ENCODE measurements around the gene LINGO1. TPM values are rescaled to one million over a fixed set of nuclear protein-coding genes. Genes with fewer than 3 reads are reported as not detected.
A peak's percentile ranks its signal among the peaks of the same experiment; 100 is the strongest.

Gene LINGO1
- polyA plus RNA-seq, 1 of the 3 experiments (the other 2 are of a cell fraction) = 0.56 TPM

- H3K27me3 ChIP-seq (ENCODE audit: insufficient read depth) = peaks cover 7% of the 10 kb centered on the region; the same call in 1 of the 2 replicates
- H4K20me1 ChIP-seq (ENCODE audit: insufficient read depth) = no peaks in the 10 kb centered on the region
- H3F3A ChIP-seq (replicated peaks; ENCODE audit: insufficient read depth) = no peaks in the 10 kb centered on the region
- no peaks in the 10 kb centered on the region for H3K9me3 ChIP-seq
- no peak overlapping the region for H3K4me2 ChIP-seq
- H3K79me2 ChIP-seq (ENCODE audit: insufficient read depth) = no peaks in the 10 kb centered on the region
- ChIA-PET POLR2A (interaction anchor here (1.0 to 2.1 kb wide), 3 partner anchors 10 to 179 kb away, joined by 3 to 7 read pairs (median 3); no protein-coding TSS in a partner anchor), CTCF (interaction anchor here (0.6 to 9.7 kb wide), 7 partner anchors 8 to 232 kb away, joined by 3 to 117 read pairs (median 5); partner anchors contain the start of gene LINGO1)
- WGBS (ENCODE audit: low lambda C conversion rate) = 46% methylated on average over 6 of the region's 10 CpGs
- DNase-seq = peak; percentile 62
- H3K4me1 ChIP-seq (ENCODE audit: control insufficient read depth in 1 of 2, insufficient read depth in 2 of 2, low read depth in 1 of 2, low read length in 1 of 2) = peaks cover 0 to 31% of the 10 kb centered on the region in 2 experiments; a peak in 1 of 4 replicates
- no peak overlapping the region for H2AFZ ChIP-seq (ENCODE audit: low read depth)
- H3K36me3 ChIP-seq (replicated peaks in 1 of 2; ENCODE audit: control insufficient read depth in 1 of 2, insufficient read depth in 2 of 2, low read length in 1 of 2) = no peaks in the 10 kb centered on the region
- no peak overlapping the region for H3K9ac ChIP-seq
- peak overlapping the region in 1 of 2 experiments; percentile 16; a peak in 1 of 4 replicates for H3K27ac ChIP-seq (ENCODE audit: low read depth in 2 of 2, low read length in 1 of 2)
- TF ChIP-seq GABPA (IDR thresholded peaks at IDR 0.05; ENCODE audit: low read depth) (no peak), GATA2 (CRISPR knock-in tag; IDR thresholded peaks at IDR 0.05) (peak; percentile 74)
- no peaks in the 10 kb centered on the region for H3K9me2 ChIP-seq
- no peak overlapping the region for H3K4me3 ChIP-seq (ENCODE audit: low read depth in 2 of 2, low read length in 1 of 2)
Measured at GRCh38 chr15:77642793-77643430, 10.2 kb upstream of the LINGO1 start.

GRCh38 chr15:77641999-77642398 lies 9.3 kb upstream of the LINGO1 start:
- no peak overlapping the region for H2AFZ ChIP-seq (ENCODE audit: low read depth)
- POLR2A ChIA-PET = interaction anchor here (1.0 to 2.1 kb wide), 3 partner anchors 9 to 180 kb away, joined by 3 to 7 read pairs (median 3); no protein-coding TSS in a partner anchor
- CTCF ChIA-PET = interaction anchor here (1.2 to 9.7 kb wide), 7 partner anchors 7 to 233 kb away, joined by 3 to 117 read pairs (median 5); partner anchors contain the start of gene LINGO1
- H3K9ac ChIP-seq = no peak overlapping the region
- peaks cover 14% of the 10 kb centered on the region; the same call in 1 of the 2 replicates for H3K27me3 ChIP-seq (ENCODE audit: insufficient read depth)
- H3K4me1 ChIP-seq (ENCODE audit: control insufficient read depth in 1 of 2, insufficient read depth in 2 of 2, low read depth in 1 of 2, low read length in 1 of 2) = peaks cover 0 to 31% of the 10 kb centered on the region in 2 experiments; a peak in 1 of 4 replicates
- H3K9me3 ChIP-seq = no peaks in the 10 kb centered on the region
- H3K4me2 ChIP-seq = no peak overlapping the region
- WGBS (ENCODE audit: low lambda C conversion rate) = 50% methylated on average over 5 of the region's 6 CpGs
- H3K36me3 ChIP-seq (replicated peaks in 1 of 2; ENCODE audit: control insufficient read depth in 1 of 2, insufficient read depth in 2 of 2, low read length in 1 of 2) = no peaks in the 10 kb centered on the region
- no peaks in the 10 kb centered on the region for H3K9me2 ChIP-seq
- H3K4me3 ChIP-seq (ENCODE audit: low read depth in 2 of 2, low read length in 1 of 2) = no peak overlapping the region
- no peaks in the 10 kb centered on the region for H3F3A ChIP-seq (replicated peaks; ENCODE audit: insufficient read depth)
- no peak for TF ChIP-seq SIN3A (IDR thresholded peaks at IDR 0.05; ENCODE audit: borderline replicate concordance, low read depth, low read length)
- TF ChIP-seq IRF3 (IDR thresholded peaks at IDR 0.05; ENCODE audit: low read depth, low read length) = no peak
- no peak for TF ChIP-seq ELF1 (IDR thresholded peaks at IDR 0.05)
- no peak for TF ChIP-seq RAD21 (IDR thresholded peaks at IDR 0.05; ENCODE audit: low read length)
- TF ChIP-seq TAF1 (IDR thresholded peaks at IDR 0.05; ENCODE audit: borderline replicate concordance, low read depth, low read length) = no peak
- no peak for TF ChIP-seq EP300 (IDR thresholded peaks at IDR 0.05; ENCODE audit: borderline replicate concordance in 1 of 2, low read depth in 1 of 2, low read length in 1 of 2)
- H3K79me2 ChIP-seq (ENCODE audit: insufficient read depth) = no peaks in the 10 kb centered on the region
- H3K27ac ChIP-seq (ENCODE audit: low read depth in 2 of 2, low read length in 1 of 2) = no peak overlapping the region
- H4K20me1 ChIP-seq (ENCODE audit: insufficient read depth) = no peaks in the 10 kb centered on the region
- DNase-seq = no peak

GRCh38 chr15:77640615-77641014 lies 7.9 kb upstream of the LINGO1 start:
- H3K27ac ChIP-seq (ENCODE audit: low read depth in 2 of 2, low read length in 1 of 2) = no peak overlapping the region
- no peaks in the 10 kb centered on the region for H4K20me1 ChIP-seq (ENCODE audit: insufficient read depth)
- no peak overlapping the region for H3K4me2 ChIP-seq
- POLR2A ChIA-PET = no interaction called here
- H3F3A ChIP-seq (replicated peaks; ENCODE audit: insufficient read depth) = no peaks in the 10 kb centered on the region
- no peak overlapping the region for H3K9ac ChIP-seq
- H3K79me2 ChIP-seq (ENCODE audit: insufficient read depth) = no peaks in the 10 kb centered on the region
- no peaks in the 10 kb centered on the region for H3K9me3 ChIP-seq
- no peak overlapping the region for H3K4me3 ChIP-seq (ENCODE audit: low read depth in 2 of 2, low read length in 1 of 2)
- 48% methylated on average over 2 of the region's 2 CpGs for WGBS (ENCODE audit: low lambda C conversion rate)
- H3K4me1 ChIP-seq (ENCODE audit: control insufficient read depth in 1 of 2, insufficient read depth in 2 of 2, low read depth in 1 of 2, low read length in 1 of 2) = peaks cover 0 to 25% of the 10 kb centered on the region in 2 experiments; a peak in 1 of 4 replicates
- H3K9me2 ChIP-seq = no peaks in the 10 kb centered on the region
- TF ChIP-seq USF1 (IDR thresholded peaks at IDR 0.05; ENCODE audit: borderline replicate concordance, low read depth) (no peak), MEF2A (IDR thresholded peaks at IDR 0.05; ENCODE audit: borderline replicate concordance, low read depth) (no peak), PBX3 (IDR thresholded peaks at IDR 0.05) (no peak)
- no peak for DNase-seq
- H3K36me3 ChIP-seq (replicated peaks in 1 of 2; ENCODE audit: control insufficient read depth in 1 of 2, insufficient read depth in 2 of 2, low read length in 1 of 2) = no peaks in the 10 kb centered on the region
- no peak overlapping the region for H2AFZ ChIP-seq (ENCODE audit: low read depth)
- CTCF ChIA-PET = interaction anchor here (9.7 kb wide), 1 partner anchor 181 kb away, joined by 104 read pairs; no protein-coding TSS in a partner anchor
- H3K27me3 ChIP-seq (ENCODE audit: insufficient read depth) = peaks cover 26% of the 10 kb centered on the region; the same call in 1 of the 2 replicates

Measured in SK-N-SH (cell line).